IMR-90 (cell line): ENCODE measurements around the gene ACSL1. TPM values are rescaled to one million over a fixed set of nuclear protein-coding genes. Genes with fewer than 3 reads are reported as not detected.

Source experiments
- ATAC-seq: fragments of 200-7000 bp; cut with Tn5 transposase; 2 replicates; pipeline ENCODE4 v1.9.1; 2020; ENCODE audit warnings: low read depth, mild to moderate bottlenecking, moderate library complexity
- BruUV-seq: library from RNA; stranded (reverse); fragments of 400-500 nt; replicated peaks from 2 replicates; lab custom pipeline; 2021; lab: Mats Ljungman, UMichigan
- CTCF ChIA-PET: fragments of 300-600 bp; formaldehyde crosslinking; extraction: SDS; loops from one replicate; lab custom pipeline; 2021; ENCODE audit warnings: antibody characterized with exemption; lab: Yijun Ruan, JAX
- POLR2A ChIA-PET: fragments of 300-600 bp; sonication (Branson Sonifier 250); formaldehyde crosslinking; loops from one replicate; lab custom pipeline; 2022; ENCODE audit warnings: antibody characterized with exemption; ENCODE audit not compliant: unreplicated experiment; lab: Charles Lee
- DNase-seq: peaks from one replicate; pipeline ENCODE4 v3.0.0; 2013
- H2AFZ ChIP-seq: replicated peaks from 2 replicates; pipeline ENCODE3; 2013; ENCODE audit warnings: low read length, mild to moderate bottlenecking; ENCODE audit not compliant: poor library complexity
- H2AK5ac ChIP-seq: 2 replicates; pipeline ENCODE4 v1.6.1; 2013; ENCODE audit warnings: low read depth, low read length, inconsistent platforms
- H2AK9ac ChIP-seq: replicated peaks from 2 replicates; pipeline ENCODE3; 2013; ENCODE audit warnings: mild to moderate bottlenecking, low read depth, low read length, moderate library complexity; ENCODE audit not compliant: poor library complexity
- H2BK120ac ChIP-seq: 2 replicates; pipeline ENCODE4 v1.6.1; 2013; ENCODE audit warnings: low read depth, low read length, inconsistent platforms
- H2BK15ac ChIP-seq: 3 replicates; pipeline ENCODE4 v1.6.1; 2013; ENCODE audit warnings: low read depth, low read length, inconsistent platforms
- H2BK20ac ChIP-seq: 2 replicates; pipeline ENCODE4 v1.6.1; 2013; ENCODE audit warnings: low read depth, mild to moderate bottlenecking, inconsistent platforms, low read length, moderate library complexity
- H2BK5ac ChIP-seq: 2 replicates; pipeline ENCODE4 v1.6.1; 2013; ENCODE audit warnings: mild to moderate bottlenecking, low read depth, low read length, inconsistent platforms; ENCODE audit not compliant: poor library complexity, severe bottlenecking
- H3K14ac ChIP-seq: replicated peaks from 2 replicates; pipeline ENCODE4 v1.6.1; 2013; ENCODE audit warnings: low read depth, low read length, inconsistent platforms
- H3K18ac ChIP-seq: 2 replicates; pipeline ENCODE4 v1.6.1; 2013; ENCODE audit warnings: low read depth, low read length, control low read depth
- H3K23ac ChIP-seq: 2 replicates; pipeline ENCODE4 v1.6.1; 2013; ENCODE audit warnings: low read depth, low read length, inconsistent platforms
- H3K27ac ChIP-seq: 2 replicates; pipeline ENCODE4 v1.5.1; 2013; ENCODE audit warnings: mild to moderate bottlenecking, control low read depth, low read length; ENCODE audit not compliant: insufficient read depth
- H3K27me3 ChIP-seq: 2 replicates; pipeline ENCODE4 v1.6.1; 2013; ENCODE audit warnings: low read length; ENCODE audit not compliant: control insufficient read depth, insufficient read depth
- H3K36me3 ChIP-seq: 2 replicates; pipeline ENCODE4 v1.6.1; 2013; ENCODE audit warnings: low read length, mixed read lengths; ENCODE audit not compliant: control insufficient read depth, insufficient read depth
- H3K4ac ChIP-seq: 2 replicates; pipeline ENCODE4 v1.6.1; 2013; ENCODE audit warnings: low read depth, low read length, inconsistent platforms
- H3K4me1 ChIP-seq: 2 replicates; pipeline ENCODE4 v1.6.1; 2013; ENCODE audit warnings: low read length, mixed read lengths; ENCODE audit not compliant: control insufficient read depth, insufficient read depth
- H3K4me2 ChIP-seq: 2 replicates; pipeline ENCODE4 v1.6.1; 2013; ENCODE audit warnings: low read depth, mild to moderate bottlenecking, control low read depth, low read length, moderate library complexity
- H3K4me3 ChIP-seq: 2 replicates; pipeline ENCODE4 v1.5.1; 2013; ENCODE audit warnings: low read depth, mild to moderate bottlenecking, control low read depth, low read length, moderate library complexity; ENCODE audit not compliant: insufficient read depth
- H3K56ac ChIP-seq: 2 replicates; pipeline ENCODE4 v1.6.1; 2013; ENCODE audit warnings: low read length, inconsistent platforms; ENCODE audit not compliant: insufficient read depth; ENCODE audit errors: extremely low read depth
- H3K79me1 ChIP-seq, 2 experiments: 2 replicates each; pipeline ENCODE4 v1.6.1; 2013; ENCODE audit warnings: low read length in 2 of 2, inconsistent platforms in 1 of 2, low read depth in 1 of 2
- H3K9ac ChIP-seq: 2 replicates; pipeline ENCODE4 v1.6.1; 2013; ENCODE audit warnings: low read depth, low read length, control low read depth
- H3K9me1 ChIP-seq: 2 replicates; pipeline ENCODE4 v1.6.1; 2013; ENCODE audit warnings: low read length, inconsistent platforms; ENCODE audit not compliant: insufficient read depth
- H3K9me3 ChIP-seq: 2 replicates; pipeline ENCODE4 v1.6.1; 2013; ENCODE audit warnings: low read length; ENCODE audit not compliant: control insufficient read depth, insufficient read depth
- H4K20me1 ChIP-seq: 2 replicates; pipeline ENCODE4 v1.6.1; 2013; ENCODE audit warnings: low read length, inconsistent platforms; ENCODE audit not compliant: insufficient read depth
- H4K5ac ChIP-seq: 2 replicates; pipeline ENCODE4 v1.6.1; 2013; ENCODE audit warnings: mild to moderate bottlenecking, low read depth, low read length, control low read depth
- H4K8ac ChIP-seq, 2 experiments: 2 replicates each; pipeline ENCODE4 v1.6.1; 2013; ENCODE audit warnings: low read depth in 2 of 2, low read length in 2 of 2, control low read depth in 1 of 2, inconsistent platforms in 1 of 2
- H4K91ac ChIP-seq: 2 replicates; pipeline ENCODE4 v1.6.1; 2013; ENCODE audit warnings: low read depth, low read length, inconsistent platforms; ENCODE audit not compliant: insufficient read depth
- BHLHE40 ChIP-seq: fragments of 150-350 bp; IDR thresholded peaks from 2 replicates; pipeline ENCODE4 v1.6.1; 2016; ENCODE audit warnings: mild to moderate bottlenecking, low read depth, low read length
- CEBPB ChIP-seq: IDR thresholded peaks from 2 replicates; pipeline ENCODE4 v1.6.1; 2012; ENCODE audit warnings: low read depth, low read length, improper control_type of control experiment
- CHD1 ChIP-seq: IDR thresholded peaks from 2 replicates; pipeline ENCODE4 v1.6.1; 2012; ENCODE audit warnings: low read depth, low read length, improper control_type of control experiment
- CTCF ChIP-seq: conservative IDR thresholded peaks from 2 replicates; pipeline ENCODE4 v1.5.1; 2012; ENCODE audit warnings: mild to moderate bottlenecking, low read depth, low read length, improper control_type of control experiment
- ELK1 ChIP-seq: fragments of 150-350 bp; IDR thresholded peaks from 2 replicates; pipeline ENCODE4 v1.6.1; 2016; ENCODE audit warnings: low read depth, mild to moderate bottlenecking, low read length, moderate library complexity, borderline replicate concordance
- FOS ChIP-seq: fragments of 150-350 bp; IDR thresholded peaks from 2 replicates; pipeline ENCODE4 v1.6.1; 2016; ENCODE audit warnings: low read depth, low read length
- MAFK ChIP-seq: IDR thresholded peaks from 2 replicates; pipeline ENCODE4 v1.6.1; 2012; ENCODE audit warnings: low read depth, low read length, improper control_type of control experiment
- MAZ ChIP-seq: IDR thresholded peaks from 2 replicates; pipeline ENCODE4 v1.6.1; 2012; ENCODE audit warnings: low read depth, mild to moderate bottlenecking, low read length, improper control_type of control experiment, moderate library complexity, borderline replicate concordance
- MXI1 ChIP-seq: IDR thresholded peaks from 2 replicates; pipeline ENCODE4 v1.6.1; 2012; ENCODE audit warnings: low read depth, mild to moderate bottlenecking, low read length, moderate library complexity, borderline replicate concordance
- NFE2L2 ChIP-seq: fragments of 150-350 bp; IDR thresholded peaks from 2 replicates; pipeline ENCODE4 v1.6.1; 2016; ENCODE audit warnings: low read depth, mild to moderate bottlenecking, low read length
- POLR2A ChIP-seq: IDR thresholded peaks from 2 replicates; pipeline ENCODE4 v1.6.1; 2012; ENCODE audit warnings: mild to moderate bottlenecking, low read depth, low read length
- RAD21 ChIP-seq: IDR thresholded peaks from 2 replicates; pipeline ENCODE4 v1.6.1; 2012; ENCODE audit warnings: low read length, improper control_type of control experiment
- RCOR1 ChIP-seq: IDR thresholded peaks from 2 replicates; pipeline ENCODE4 v1.6.1; 2012; ENCODE audit warnings: mild to moderate bottlenecking, low read length, improper control_type of control experiment; ENCODE audit not compliant: insufficient replicate concordance
- RFX5 ChIP-seq: IDR thresholded peaks from 2 replicates; pipeline ENCODE4 v1.8.0; 2012; ENCODE audit warnings: low read depth, mild to moderate bottlenecking, low read length, moderate library complexity
- SMC3 ChIP-seq: fragments of 150-350 bp; IDR thresholded peaks from 2 replicates; pipeline ENCODE4 v1.6.1; 2016; ENCODE audit warnings: low read depth, mild to moderate bottlenecking, antibody characterized with exemption, low read length, moderate library complexity
- USF2 ChIP-seq: fragments of 150-350 bp; IDR thresholded peaks from 2 replicates; pipeline ENCODE4 v1.6.1; 2017; ENCODE audit warnings: mild to moderate bottlenecking, antibody characterized with exemption, low read length, low read depth
- WGBS, 2 experiments: methylation state at CpG; one replicate each; pipeline versions ENCODE4 v1.1.5 to v1.1.7; 2013; ENCODE audit warnings: missing lambda C conversion rate in 2 of 2; ENCODE audit not compliant: insufficient read length in 1 of 2; ENCODE audit errors: extremely low coverage in 2 of 2; 5-methylcytosine and 5-hydroxymethylcytosine counted together
- dilution Hi-C: fragments of 300-500 bp; cut with HindIII; formaldehyde crosslinking; loops from one replicate; pipeline ENCODE4 v1.14.3; 2018; ENCODE audit warnings: low sequenced_read_pairs; ENCODE audit not compliant: unreplicated experiment
- in situ Hi-C: fragments of 300-500 bp; cut with MboI; formaldehyde crosslinking; loops from 3 replicates; pipeline ENCODE4 v1.14.3; 2019; ENCODE audit warnings: low sequenced_read_pairs, inconsistent platforms, mixed read lengths
- intact Hi-C: fragments of 100-400 bp; cut with micrococcal nuclease; formaldehyde crosslinking; loops from 2 replicates; pipeline ENCODE4 v1.10.0; 2022
- polyA plus RNA-seq, 3 experiments: library from polyadenylated mRNA; depleted of rRNA; stranded (reverse); fragments of >200 nt; gene quantifications; 2 replicates each; pipeline ENCODE4 v1.2.3, GENCODE V29; 2012; ENCODE audit warnings: low replicate concordance in 1 of 3
- total RNA-seq: library from RNA; depleted of rRNA; stranded (reverse); fragments of >200 nt; gene quantifications from 2 replicates; pipeline ENCODE4 v1.2.3, GENCODE V29; 2012

The ACSL1 gene
- total and polyA plus RNA-seq, 2 of the 4 experiments (the other 2 are of a cell fraction), result 14.4 to 26.0 TPM

DNA sequence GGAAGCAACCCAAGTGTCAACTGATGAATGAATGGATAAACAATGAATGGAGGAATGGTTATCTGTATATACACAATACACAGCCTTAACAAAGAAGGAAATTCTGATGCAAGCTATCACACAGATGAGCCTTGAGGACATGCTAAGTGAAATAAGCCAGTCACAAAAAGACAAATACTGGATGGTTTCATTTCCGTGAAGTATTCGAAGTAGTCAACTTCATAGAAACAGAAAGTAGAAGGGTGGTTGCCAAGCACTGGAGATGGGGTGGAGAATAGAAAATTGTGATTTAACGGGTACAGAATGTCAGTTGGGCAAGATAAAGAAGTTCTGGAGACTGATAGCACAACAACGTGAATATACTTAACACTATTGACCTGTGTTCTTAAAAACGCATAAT lies 120.1 kb downstream of the ACSL1 start:
- peaks cover 4 to 10% of the 10 kb centered on the region in 2 experiments; a peak in 2 of 4 replicates for H3K79me1 ChIP-seq
- no peak overlapping the region for H4K8ac ChIP-seq
- H2AK5ac ChIP-seq, result no peak overlapping the region
- dilution Hi-C loops, result no loop called here
- H3K23ac ChIP-seq, result no peak overlapping the region
- ChIA-PET CTCF (no interaction called here), POLR2A (no interaction called here)
- no peak overlapping the region for H2AK9ac ChIP-seq
- H3K4me2 ChIP-seq, result no peak overlapping the region
- H4K20me1 ChIP-seq, result no peaks in the 10 kb centered on the region
- in situ Hi-C loops, result no loop called here
- H3K36me3 ChIP-seq, result no peaks in the 10 kb centered on the region; the same call in 1 of the 2 replicates
- no peak overlapping the region for H3K9ac ChIP-seq
- H2AFZ ChIP-seq, result no peak overlapping the region
- no peak overlapping the region for H2BK120ac ChIP-seq
- H3K9me3 ChIP-seq, result no peaks in the 10 kb centered on the region
- no peak overlapping the region for H3K4ac ChIP-seq
- BruUV-seq, result no TSS peak
- WGBS, 2 experiments, result no CpG with 5 or more reads among the region's 5 CpGs
- H3K56ac ChIP-seq, result no peak overlapping the region
- no peak overlapping the region for H2BK15ac ChIP-seq
- H3K4me1 ChIP-seq, result no peaks in the 10 kb centered on the region
- H4K5ac ChIP-seq, result no peak overlapping the region
- H2BK20ac ChIP-seq, result no peak overlapping the region
- no peak overlapping the region for H3K14ac ChIP-seq
- no peak overlapping the region for H4K91ac ChIP-seq
- ATAC-seq, result no peak
- no peaks in the 10 kb centered on the region for H3K27me3 ChIP-seq
- DNase-seq, result no peak
- no peak overlapping the region for H2BK5ac ChIP-seq
- H3K4me3 ChIP-seq, result no peak overlapping the region
- no peak overlapping the region for H3K27ac ChIP-seq
- TF ChIP-seq BHLHE40 (no peak), USF2 (no peak), FOS (no peak), SMC3 (no peak), POLR2A (no peak), CHD1 (no peak), MXI1 (no peak), ELK1 (no peak), MAZ (no peak), NFE2L2 (no peak), CTCF (no peak), RCOR1 (no peak), RAD21 (no peak), RFX5 (no peak), MAFK (no peak), CEBPB (no peak)
- no peak overlapping the region for H3K18ac ChIP-seq
- intact Hi-C loops, result no loop called here
- H3K9me1 ChIP-seq, result no peaks in the 10 kb centered on the region
